Uterus (tissue), 4 donors: ENCODE results near the gene BTBD9. TPM values are rescaled to one million over a fixed set of nuclear protein-coding genes. Genes with fewer than 3 reads are reported as not detected.

Experiments
- DNase-seq, 2 donors: peaks; one replicate each; pipeline ENCODE4 v3.0.0-alpha.2; 2019 to 2020
- H3K27ac ChIP-seq, 2 donors: fragments of 200-600 bp; sonication (generic); 1 replicate in 1 of 2; 2 replicates in 1 of 2; pipeline ENCODE4 v1.5.1; 2016 to 2018
- H3K27me3 ChIP-seq, 2 donors: fragments of 200-600 bp; sonication (generic); one replicate each; pipeline ENCODE4 v1.5.1; 2018 to 2019; ENCODE audit warnings: control low read depth in 1 of 2
- H3K36me3 ChIP-seq, 2 donors: fragments of 200-600 bp; sonication (generic); one replicate each; pipeline ENCODE4 v1.5.1; 2019; ENCODE audit warnings: control low read depth in 1 of 2
- H3K4me1 ChIP-seq, 2 donors: fragments of 200-600 bp; sonication (generic); one replicate each; pipeline ENCODE4 v1.5.1; 2018 to 2019; ENCODE audit warnings: control low read depth in 1 of 2
- H3K4me3 ChIP-seq, 2 donors: fragments of 200-600 bp; sonication (generic); 1 replicate in 1 of 2; 2 replicates in 1 of 2; pipeline ENCODE4 v1.5.1; 2018 to 2019; ENCODE audit warnings: mild to moderate bottlenecking in 1 of 2
- H3K9me3 ChIP-seq, 2 donors: fragments of 200-600 bp; sonication (generic); one replicate each; pipeline ENCODE4 v1.5.1; 2019; ENCODE audit warnings: control low read depth in 1 of 2
- CTCF ChIP-seq, 4 experiments: fragments of 200-600 bp in 2 of 4; fragments of 450-650 bp in 2 of 4; sonication (generic) in 2 of 4; IDR thresholded peaks; one replicate each; pipeline ENCODE4 v1.5.1; 2016 to 2019; ENCODE audit warnings: antibody characterized with exemption in 4 of 4, mild to moderate bottlenecking in 2 of 4, moderate library complexity in 1 of 4
- POLR2A ChIP-seq, 2 donors: fragments of 450-650 bp; IDR thresholded peaks; one replicate each; pipeline ENCODE4 v1.6.1; 2016; ENCODE audit warnings: antibody characterized with exemption in 2 of 2, mild to moderate bottlenecking in 1 of 2, moderate library complexity in 1 of 2
- intact Hi-C: fragments of 100-400 bp; cut with DNase I; formaldehyde crosslinking; loops from one replicate; pipeline ENCODE4 v1.15.1; 2023; ENCODE audit warnings: low total_unique reads
- total RNA-seq, 4 donors: library from RNA; depleted of rRNA in 3 of 4; stranded (reverse); fragments of >200 nt in 3 of 4; gene quantifications; one replicate each; pipeline versions ENCODE4 v1.1.0 to v1.2.4, GENCODE V29; 2014 to 2023
- donor health status: DM: yes; HTN: yes; CAD: no.

Gene BTBD9
- total RNA-seq, 4 donors from 2014 or later: 10.3 to 50.3 (median 34.4) TPM

- Histone ChIP-seq H3K9me3 (no peaks in the 10 kb centered on the region), H3K4me1 (no peaks in the 10 kb centered on the region), H3K27me3 (no peaks in the 10 kb centered on the region), H3K36me3 (no peaks in the 10 kb centered on the region), H3K27ac (no peak overlapping the region), H3K4me3 (no peak overlapping the region)
- intact Hi-C loops: no loop called here
- TF ChIP-seq POLR2A (IDR thresholded peaks at IDR 0.05): no peak
- no peak for TF ChIP-seq CTCF (IDR thresholded peaks at IDR 0.05)
- DNase-seq: no peak
Observed at GRCh38 chr6:38188677-38189335, 450.9 kb downstream of the BTBD9 start.

- no peaks in the 10 kb centered on the region for H3K9me3 ChIP-seq
- intact Hi-C loops: no loop called here
- DNase-seq: no peak
- no peaks in the 10 kb centered on the region for H3K27me3 ChIP-seq
- H3K4me3 ChIP-seq: no peak overlapping the region
- H3K4me1 ChIP-seq: no peaks in the 10 kb centered on the region
- H3K27ac ChIP-seq: no peak overlapping the region
- no peaks in the 10 kb centered on the region for H3K36me3 ChIP-seq
- TF ChIP-seq POLR2A (IDR thresholded peaks at IDR 0.05) (no peak), CTCF (IDR thresholded peaks at IDR 0.05) (no peak)
Observed at GRCh38 chr6:38187811-38188590, 451.7 kb downstream of the BTBD9 start.

- no peak for DNase-seq
Observed at GRCh38 chr6:38187325-38187724, 452.4 kb downstream of the BTBD9 start.

GRCh38 chr6:38185752-38186151 lies 454.0 kb downstream of the BTBD9 start:
- H3K9me3 ChIP-seq: no peaks in the 10 kb centered on the region
- TF ChIP-seq CTCF (IDR thresholded peaks at IDR 0.05) (no peak), POLR2A (IDR thresholded peaks at IDR 0.05) (no peak)
- no peak overlapping the region for H3K4me3 ChIP-seq
- H3K36me3 ChIP-seq: no peaks in the 10 kb centered on the region
- no peak overlapping the region for H3K27ac ChIP-seq
- H3K27me3 ChIP-seq: no peaks in the 10 kb centered on the region
- H3K4me1 ChIP-seq: no peaks in the 10 kb centered on the region
- DNase-seq: no peak
- intact Hi-C loops: no loop called here

More at GRCh38 chr6:38187325-38187724, 452.4 kb downstream of the BTBD9 start:
- intact Hi-C loops: no loop called here
- H3K9me3 ChIP-seq: no peaks in the 10 kb centered on the region
- no peak for TF ChIP-seq POLR2A (IDR thresholded peaks at IDR 0.05)
- no peak for TF ChIP-seq CTCF (IDR thresholded peaks at IDR 0.05)
- H3K36me3 ChIP-seq: no peaks in the 10 kb centered on the region
- no peak overlapping the region for H3K27ac ChIP-seq
- no peak overlapping the region for H3K4me3 ChIP-seq
- no peaks in the 10 kb centered on the region for H3K4me1 ChIP-seq
- H3K27me3 ChIP-seq: no peaks in the 10 kb centered on the region

GRCh38 chr6:38185244-38185643 lies 454.5 kb downstream of the BTBD9 start:
- H3K27me3 ChIP-seq: no peaks in the 10 kb centered on the region
- no peak overlapping the region for H3K27ac ChIP-seq
- intact Hi-C loops: no loop called here
- no peaks in the 10 kb centered on the region for H3K4me1 ChIP-seq
- TF ChIP-seq CTCF (IDR thresholded peaks at IDR 0.05) (no peak), POLR2A (IDR thresholded peaks at IDR 0.05) (no peak)
- DNase-seq: no peak
- H3K36me3 ChIP-seq: no peaks in the 10 kb centered on the region
- no peak overlapping the region for H3K4me3 ChIP-seq
- no peaks in the 10 kb centered on the region for H3K9me3 ChIP-seq
